Lower leg skin (tissue), 4 donors: ENCODE results near the gene TMEM129. TPM values are rescaled to one million over a fixed set of nuclear protein-coding genes. Genes with fewer than 3 reads are reported as not detected.

Experiments used
- DNase-seq, 2 donors: peaks; one replicate each; pipeline ENCODE4 v3.0.0-alpha.2; 2019; ENCODE audit warnings: low spot score in 2 of 2
- H3K4me3 ChIP-seq: fragments of 200-600 bp; sonication (generic); 2 replicates; pipeline ENCODE4 v1.5.1; 2017; ENCODE audit warnings: mild to moderate bottlenecking, low read depth; ENCODE audit not compliant: poor library complexity, severe bottlenecking
- CTCF ChIP-seq, 3 donors: fragments of 450-650 bp; IDR thresholded peaks; one replicate each; pipeline ENCODE4 v1.5.1; 2016; ENCODE audit warnings: antibody characterized with exemption in 3 of 3, mild to moderate bottlenecking in 3 of 3, moderate library complexity in 2 of 3
- POLR2A ChIP-seq, 2 donors: fragments of 450-650 bp; IDR thresholded peaks; one replicate each; pipeline ENCODE4 v1.6.1; 2016 to 2017; ENCODE audit warnings: antibody characterized with exemption in 2 of 2, mild to moderate bottlenecking in 1 of 2, moderate library complexity in 1 of 2
- WGBS, 2 donors: methylation state at CpG; one replicate each; pipeline ENCODE4 v1.1.5; 2018; 5-methylcytosine and 5-hydroxymethylcytosine counted together
- intact Hi-C: fragments of 100-400 bp; cut with DNase I; formaldehyde crosslinking; loops from one replicate; pipeline ENCODE4 v1.15.0; 2023; ENCODE audit warnings: low total_unique reads
- total RNA-seq, 4 donors: library from RNA; depleted of rRNA; stranded (reverse); fragments of >200 nt; gene quantifications; one replicate each; pipeline ENCODE4 v1.1.0, GENCODE V29; 2016

TMEM129 gene
- total RNA-seq, 4 donors from 2014 or later: 31.0 to 62.0 (median 57.6) TPM

- TF ChIP-seq POLR2A (IDR thresholded peaks at IDR 0.05) (no peak), CTCF (IDR thresholded peaks at IDR 0.05) (no peak)
- 96 to 100% methylated on average over 9 of the region's 9 CpGs for WGBS, 2 donors
- no peak overlapping the region for H3K4me3 ChIP-seq
- intact Hi-C loops: no loop called here
- DNase-seq: no peak
Measured at GRCh38 chr4:1739358-1739757, 18.2 kb upstream of the TMEM129 start.

- DNase-seq: no peak
- TF ChIP-seq POLR2A (IDR thresholded peaks at IDR 0.05) (no peak), CTCF (IDR thresholded peaks at IDR 0.05) (no peak)
- intact Hi-C loops: no loop called here
- no peak overlapping the region for H3K4me3 ChIP-seq
- 96 to 100% methylated on average over 4 of the region's 4 CpGs for WGBS, 2 donors
Measured at GRCh38 chr4:1738410-1738809, 17.3 kb upstream of the TMEM129 start.

- H3K4me3 ChIP-seq: no peak overlapping the region
- TF ChIP-seq CTCF (IDR thresholded peaks at IDR 0.05): no peak
- TF ChIP-seq POLR2A (IDR thresholded peaks at IDR 0.05): no peak
- no peak for DNase-seq
- WGBS, 2 donors: 98% methylated on average over 14 to 15 of the region's 15 CpGs
- intact Hi-C loops: no loop called here
Measured at GRCh38 chr4:1737666-1738065, 16.5 kb upstream of the TMEM129 start.

- no peak for TF ChIP-seq POLR2A (IDR thresholded peaks at IDR 0.05)
- H3K4me3 ChIP-seq: no peak overlapping the region
- 97% methylated on average over 13 of the region's 13 CpGs for WGBS, 2 donors
- DNase-seq: no peak
- intact Hi-C loops: no loop called here
Measured at GRCh38 chr4:1736812-1737211, 15.7 kb upstream of the TMEM129 start.

- 91% methylated on average over 19 to 20 of the region's 20 CpGs for WGBS, 2 donors
- TF ChIP-seq POLR2A (IDR thresholded peaks at IDR 0.05): no peak
- TF ChIP-seq CTCF (IDR thresholded peaks at IDR 0.05): no peak
- no peak for DNase-seq
Measured at GRCh38 chr4:1735215-1735614, 14.1 kb upstream of the TMEM129 start.

GRCh38 chr4:1732911-1733310 lies 11.8 kb upstream of the TMEM129 start:
- intact Hi-C loops: no loop called here
- no peak for DNase-seq
- no peak overlapping the region for H3K4me3 ChIP-seq
- 90 to 91% methylated on average over 10 of the region's 10 CpGs for WGBS, 2 donors
- no peak for TF ChIP-seq CTCF (IDR thresholded peaks at IDR 0.05)
- no peak for TF ChIP-seq POLR2A (IDR thresholded peaks at IDR 0.05)

More at GRCh38 chr4:1735215-1735614, 14.1 kb upstream of the TMEM129 start:
- H3K4me3 ChIP-seq: no peak overlapping the region
- intact Hi-C loops: no loop called here
